ENCODE results near the gene NDST1.

NDST1 gene

GRCh38 chr5:150598821-150599273 is 90.9 kb downstream of the NDST1 start:
- H3K27ac ChIP-seq: peak overlapping the region; percentile 83
- DNase-seq (ENCODE audit: low read depth, low spot score): peak; percentile 43

GRCh38 chr5:150599281-150599680 is 91.3 kb downstream of the NDST1 start:
- peak overlapping the region; percentile 83 for H3K27ac ChIP-seq
- no peak for DNase-seq (ENCODE audit: low read depth, low spot score)

GRCh38 chr5:150599917-150600511 is 92.1 kb downstream of the NDST1 start:
- peak overlapping the region; percentile 83 for H3K27ac ChIP-seq
- peak; percentile 34 for DNase-seq (ENCODE audit: low read depth, low spot score)

DNA sequence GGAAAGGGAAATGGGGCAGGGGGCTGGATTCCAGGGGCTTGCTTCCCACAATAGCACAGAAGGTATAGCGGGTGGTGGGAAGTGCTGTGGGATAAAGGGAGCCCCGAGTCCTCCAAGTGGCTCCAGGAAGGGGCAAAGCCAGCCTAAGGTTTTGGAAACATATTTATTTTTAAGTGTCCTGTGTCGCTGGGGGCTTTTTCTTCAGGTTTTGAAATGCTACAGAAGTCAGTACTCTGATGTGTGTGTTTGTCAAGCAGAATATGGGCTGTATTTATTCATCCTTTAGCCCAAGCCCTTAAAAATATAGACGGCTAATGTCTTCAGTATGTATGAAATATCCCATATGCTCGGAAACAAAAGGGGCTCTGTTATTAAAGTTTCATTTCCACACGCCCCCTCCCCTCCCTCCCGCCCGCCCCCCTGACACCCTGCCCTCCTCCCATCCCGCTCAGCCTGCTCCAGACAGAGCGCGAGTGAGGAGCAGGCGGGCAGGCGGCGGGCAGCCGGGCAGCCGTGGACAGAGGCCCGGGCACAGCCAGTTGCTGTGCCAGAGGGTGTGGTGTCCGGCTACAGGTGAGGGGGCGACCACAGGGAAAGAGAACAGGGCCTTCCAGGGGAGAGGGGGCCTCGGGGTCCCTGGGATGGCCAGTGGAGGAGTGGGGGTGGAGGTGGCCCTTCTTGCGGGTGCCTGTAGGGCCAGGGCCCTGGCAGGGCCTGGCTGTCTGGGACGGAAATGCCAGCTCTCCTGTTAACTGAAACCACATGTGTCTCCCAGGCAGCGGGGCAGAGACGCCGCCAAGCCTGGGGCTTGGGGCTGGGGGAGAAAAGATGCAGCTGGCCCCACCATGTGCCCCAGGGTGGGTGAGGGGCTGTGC is 92.9 kb downstream of the NDST1 start:
- DNase-seq (ENCODE audit: low read depth, low spot score): no peak
- peak overlapping the region; percentile 83 for H3K27ac ChIP-seq

DNA sequence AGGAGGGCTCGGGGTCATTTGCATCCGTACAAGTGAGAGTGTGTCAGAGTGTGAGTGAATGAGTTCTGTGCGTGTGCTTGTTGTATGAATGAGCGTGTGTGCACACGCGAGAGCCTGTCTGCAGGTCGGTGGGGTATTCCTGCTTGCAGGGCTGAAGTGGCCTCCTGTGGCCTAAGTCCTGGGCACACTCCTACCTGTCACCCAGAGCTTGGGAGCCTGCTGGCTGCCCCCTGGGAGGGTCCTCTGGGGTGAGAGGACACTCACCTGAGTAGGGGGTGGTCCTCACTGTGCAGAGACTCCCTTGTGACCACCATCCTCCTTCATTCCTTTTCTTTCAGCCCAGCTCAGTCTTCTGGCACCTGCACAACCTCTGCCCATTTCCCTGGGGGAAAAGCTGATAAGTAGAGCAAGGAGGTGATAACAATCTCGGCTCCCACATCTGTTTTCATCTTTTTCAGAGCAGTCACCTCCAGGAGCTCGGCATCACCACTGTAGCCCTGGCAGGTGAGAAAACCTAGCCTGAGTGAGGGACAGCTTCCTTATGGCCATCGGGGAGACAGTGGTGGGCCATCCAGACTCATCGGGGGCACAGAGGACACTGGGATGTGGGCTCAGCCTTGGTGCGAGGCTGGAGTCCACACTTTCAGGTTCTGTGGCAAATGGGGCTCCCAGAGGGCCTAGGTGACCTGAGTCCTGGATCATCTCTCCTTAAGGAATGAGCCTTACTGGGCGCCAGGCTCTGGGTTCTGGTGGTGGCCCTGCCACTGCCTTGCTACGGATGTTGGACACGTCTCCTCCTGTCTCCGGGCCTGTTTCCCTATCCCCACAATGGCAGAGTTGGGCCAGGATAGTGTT is 93.8 kb downstream of the NDST1 start:
- no peak for DNase-seq (ENCODE audit: low read depth, low spot score)
- peak overlapping the region; percentile 83 for H3K27ac ChIP-seq

DNA sequence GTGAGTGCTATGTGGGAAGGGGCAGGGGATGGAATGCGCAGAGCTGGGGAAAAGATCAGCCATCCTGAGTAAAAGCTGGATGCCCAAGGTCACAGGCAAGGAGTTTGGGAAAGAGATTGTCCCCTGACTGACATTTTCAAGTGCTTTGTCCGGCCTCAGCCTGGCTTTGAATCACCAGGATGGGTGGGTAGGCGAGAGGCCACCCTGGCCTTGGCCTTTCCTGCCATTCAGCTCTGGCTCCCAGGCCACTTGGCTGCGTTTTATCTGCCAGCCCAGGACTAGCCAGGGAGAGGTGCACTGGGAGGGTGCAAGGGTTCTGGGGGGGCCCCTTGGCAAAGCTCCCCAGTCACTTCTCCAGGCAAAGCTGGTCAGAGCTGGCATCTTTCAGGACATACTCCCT is 95.1 kb downstream of the NDST1 start:
- DNase-seq (ENCODE audit: low read depth, low spot score): no peak
- no peak overlapping the region for H3K27ac ChIP-seq

DNA sequence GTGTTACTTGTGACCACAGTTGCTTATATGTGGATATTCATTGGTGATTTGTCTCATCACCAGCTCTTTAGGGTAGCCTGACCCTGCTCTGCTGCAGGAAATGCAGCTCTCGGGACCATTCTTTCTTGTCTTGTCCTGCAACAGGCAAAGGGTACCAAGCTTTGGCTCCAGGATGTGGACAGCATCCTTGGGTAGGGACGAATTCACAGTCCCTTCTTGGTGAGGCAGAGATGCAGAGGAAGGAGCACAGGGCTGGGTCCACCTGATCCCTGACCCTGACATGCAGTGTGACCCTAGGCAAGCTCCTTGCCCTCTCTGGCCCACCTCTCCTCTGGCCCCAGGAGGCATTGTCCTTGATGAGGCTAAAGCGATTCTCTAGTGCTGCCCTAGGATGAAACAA is 95.6 kb downstream of the NDST1 start:
- DNase-seq (ENCODE audit: low read depth, low spot score): no peak

GRCh38 chr5:150604010-150604409 is 96.1 kb downstream of the NDST1 start:
- no peak for DNase-seq (ENCODE audit: low read depth, low spot score)
- H3K27ac ChIP-seq: no peak overlapping the region

More for the DNA sequence above, 95.6 kb downstream of the NDST1 start:
- no peak overlapping the region for H3K27ac ChIP-seq

DNA sequence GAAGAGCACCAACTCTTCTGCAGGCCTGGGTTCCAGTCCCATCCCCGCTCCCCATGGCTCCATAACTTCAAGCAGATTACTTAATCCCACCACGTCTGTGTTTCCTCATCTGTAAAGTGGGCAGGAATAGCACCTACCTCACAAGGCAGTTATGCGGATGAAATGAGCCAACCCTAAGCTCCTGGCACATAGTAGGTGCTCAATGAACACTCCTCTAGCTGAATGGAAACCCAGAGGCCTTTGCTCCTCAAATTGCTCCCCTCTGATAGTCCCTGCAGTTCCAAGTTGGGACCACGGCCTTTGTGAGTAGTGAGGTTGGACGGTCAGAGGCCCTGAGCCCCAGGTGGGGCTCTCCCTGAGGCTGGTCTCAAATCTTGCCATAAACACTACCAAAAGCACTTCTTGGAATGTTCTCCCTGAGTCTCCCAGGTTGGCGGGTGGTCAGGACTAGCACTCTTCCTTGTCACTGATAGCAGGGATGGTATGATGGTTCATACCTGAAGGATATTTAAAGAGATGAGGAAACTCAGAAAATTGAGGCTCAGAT is 97.0 kb downstream of the NDST1 start:
- no peak overlapping the region for H3K27ac ChIP-seq
- no peak for DNase-seq (ENCODE audit: low read depth, low spot score)

DNA sequence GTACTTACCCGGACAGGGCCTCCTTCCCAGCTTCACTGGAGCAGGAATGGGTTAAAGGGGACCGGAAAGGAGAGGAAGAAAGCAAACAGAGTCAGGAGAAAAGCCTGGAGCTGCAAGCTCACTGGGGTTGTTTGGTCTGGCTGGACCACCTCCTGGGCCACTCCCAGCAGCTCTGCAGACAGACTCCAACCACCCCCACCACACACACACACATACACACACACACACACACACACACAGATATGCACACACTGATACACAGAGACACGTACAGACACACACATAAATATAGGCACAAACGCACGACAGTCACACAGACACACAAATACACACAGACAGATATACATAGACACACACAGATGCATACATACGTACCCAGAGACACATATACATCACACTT is 97.6 kb downstream of the NDST1 start:
- DNase-seq (ENCODE audit: low read depth, low spot score): no peak
- no peak overlapping the region for H3K27ac ChIP-seq

DNA sequence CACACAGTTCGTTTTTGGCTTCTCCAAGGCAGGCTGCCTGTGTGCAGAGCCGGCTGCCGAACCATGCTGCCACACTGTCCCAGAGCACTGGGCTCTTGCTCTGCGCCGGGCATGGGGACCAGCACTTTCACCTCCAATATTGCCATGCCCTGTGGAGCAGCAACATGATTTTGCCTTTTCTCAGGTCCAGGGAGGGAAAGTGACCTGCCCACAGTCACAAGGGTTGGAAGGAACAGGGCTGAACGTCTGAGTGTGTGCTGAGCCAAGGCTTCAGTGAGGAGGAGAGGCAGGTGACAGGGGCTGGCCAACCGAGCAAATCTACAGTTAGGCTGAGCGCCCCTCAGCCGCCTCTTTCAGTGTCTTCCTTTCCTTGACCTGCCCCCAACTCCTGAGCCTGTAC is 98.5 kb downstream of the NDST1 start:
- no peak for DNase-seq (ENCODE audit: low read depth, low spot score)
- H3K27ac ChIP-seq: no peak overlapping the region

GRCh38 chr5:150607105-150607504 is 99.2 kb downstream of the NDST1 start:
- no peak for DNase-seq (ENCODE audit: low read depth, low spot score)
- H3K27ac ChIP-seq: no peak overlapping the region
